Loucy (cell line): ENCODE measurements around the gene PABPN1.

Experiments
- CTCF ChIP-seq: fragments of 200-600 bp; sonication (generic); conservative IDR thresholded peaks from 2 replicates; pipeline ENCODE4 v1.5.1; 2014; ENCODE audit warnings: mild to moderate bottlenecking, antibody characterized with exemption, low read length
- EZH2phosphoT487 ChIP-seq: fragments of 200-600 bp; IDR thresholded peaks from 2 replicates; pipeline ENCODE4 v1.6.1; 2018; ENCODE audit warnings: antibody characterized with exemption, mild to moderate bottlenecking, moderate library complexity, borderline replicate concordance

GRCh38 chr14:23359167-23359626, 37.9 kb downstream of the PABPN1 start:
- no peak for TF ChIP-seq CTCF
- no peak for TF ChIP-seq EZH2phosphoT487
